H1 (cell line): Measurements from ENCODE around the gene LGR4. TPM values are rescaled to one million over a fixed set of nuclear protein-coding genes. Genes with fewer than 3 reads are reported as not detected.

ENCODE experiments used
- CTCF ChIA-PET: fragments of 300-600 bp; sonication (Branson Sonifier 250); formaldehyde crosslinking; loops from one replicate; lab custom pipeline; 2021; ENCODE audit not compliant: partially characterized antibody; lab: Charles Lee
- POLR2A ChIA-PET: fragments of 300-600 bp; sonication (Branson Sonifier 250); formaldehyde crosslinking; loops from one replicate; lab custom pipeline; 2021; ENCODE audit warnings: inconsistent platforms; ENCODE audit not compliant: partially characterized antibody; lab: Charles Lee
- DNase-seq, 2 experiments: peaks; one replicate each; pipeline versions ENCODE4 v3.0.0 to v3.0.0-alpha.2; 2010 to 2022; ENCODE audit warnings: low spot score in 2 of 2, low read depth in 1 of 2, mixed read lengths in 1 of 2
- FAIRE-seq: peaks from 2 replicates; lab custom pipeline; 2011; peaks lifted over from hg19 to GRCh38; lab: Jason Lieb, UNC
- H2AFZ ChIP-seq: 2 replicates; pipeline ENCODE4 v1.8.1; 2012; ENCODE audit warnings: low read length, inconsistent platforms
- H2AK5ac ChIP-seq: 2 replicates; pipeline ENCODE4 v1.6.1; 2013; ENCODE audit warnings: low read depth, low read length
- H2BK120ac ChIP-seq: replicated peaks from 2 replicates; pipeline ENCODE3; 2013; ENCODE audit warnings: low read depth, low read length, inconsistent platforms
- H2BK12ac ChIP-seq: 2 replicates; pipeline ENCODE4 v1.6.1; 2013; ENCODE audit warnings: low read depth, low read length
- H2BK15ac ChIP-seq: 2 replicates; pipeline ENCODE4 v1.6.1; 2013; ENCODE audit warnings: low read length
- H2BK20ac ChIP-seq: 2 replicates; pipeline ENCODE4 v1.6.1; 2013; ENCODE audit warnings: low read length
- H2BK5ac ChIP-seq: 2 replicates; pipeline ENCODE4 v1.6.1; 2013; ENCODE audit warnings: low read depth, low read length
- H3K14ac ChIP-seq: 2 replicates; pipeline ENCODE4 v1.6.1; 2013; ENCODE audit warnings: inconsistent platforms; ENCODE audit not compliant: insufficient read length
- H3K18ac ChIP-seq: 2 replicates; pipeline ENCODE4 v1.6.1; 2013; ENCODE audit warnings: low read length; ENCODE audit errors: extremely low read depth
- H3K23ac ChIP-seq: 2 replicates; pipeline ENCODE4 v1.6.1; 2013; ENCODE audit warnings: inconsistent platforms; ENCODE audit not compliant: insufficient read length
- H3K23me2 ChIP-seq: 2 replicates; pipeline ENCODE4 v1.6.1; 2013; ENCODE audit warnings: low read depth, low read length
- H3K27ac ChIP-seq: 2 replicates; pipeline ENCODE4 v1.6.1; 2011; ENCODE audit warnings: low read depth, low read length, inconsistent platforms
- H3K27me3 ChIP-seq, 4 experiments: replicated peaks in 1 of 4; 1 replicate in 1 of 4; 2 replicates in 3 of 4; pipeline versions ENCODE4 v1.6.1 to v1.8.1; 2011 to 2013; ENCODE audit warnings: low read length in 3 of 4, mild to moderate bottlenecking in 3 of 4, inconsistent platforms in 2 of 4, mixed read lengths in 2 of 4, moderate library complexity in 1 of 4; ENCODE audit not compliant: control insufficient read depth in 3 of 4, insufficient read depth in 3 of 4; ENCODE audit errors: extremely low read depth in 1 of 4
- H3K36me3 ChIP-seq, 4 experiments: 2 replicates each; pipeline versions ENCODE4 v1.6.1 to v1.8.1; 2011 to 2013; ENCODE audit warnings: mild to moderate bottlenecking in 4 of 4, low read length in 3 of 4, moderate library complexity in 2 of 4, control low read depth in 1 of 4, inconsistent platforms in 1 of 4; ENCODE audit not compliant: insufficient read depth in 4 of 4, control insufficient read depth in 2 of 4
- H3K4ac ChIP-seq: replicated peaks from 2 replicates; pipeline ENCODE3; 2013; ENCODE audit warnings: low read length, low read depth, mixed read lengths, inconsistent platforms; ENCODE audit not compliant: insufficient read length
- H3K4me1 ChIP-seq, 4 experiments: replicated peaks in 1 of 4; 1 replicate in 1 of 4; 2 replicates in 3 of 4; pipeline versions ENCODE4 v1.6.1 to v1.8.1; 2011 to 2013; ENCODE audit warnings: low read length in 3 of 4, inconsistent platforms in 2 of 4, mixed read lengths in 1 of 4; ENCODE audit not compliant: insufficient read depth in 4 of 4, control insufficient read depth in 3 of 4
- H3K4me2 ChIP-seq, 2 experiments: 2 replicates each; pipeline versions ENCODE4 v1.6.1 to v1.8.1; 2011 to 2013; ENCODE audit warnings: low read depth in 2 of 2, low read length in 2 of 2, control low read depth in 1 of 2, inconsistent platforms in 1 of 2, mild to moderate bottlenecking in 1 of 2; ENCODE audit not compliant: insufficient read depth in 1 of 2
- H3K4me3 ChIP-seq, 4 experiments: fragments of 200-600, 300-600 bp in 1 of 4; sonication (generic), shearing (Covaris generic), sonication (Bioruptor Twin) in 1 of 4; 2 replicates each; pipeline versions ENCODE4 v1.5.1 to v1.8.1; 2011 to 2016; ENCODE audit warnings: low read length in 4 of 4, low read depth in 3 of 4, control low read depth in 2 of 4, inconsistent platforms in 2 of 4, mild to moderate bottlenecking in 2 of 4, mixed read lengths in 1 of 4, moderate library complexity in 1 of 4; ENCODE audit not compliant: insufficient read depth in 2 of 4; ENCODE audit errors: extremely low read depth in 1 of 4
- H3K56ac ChIP-seq: replicated peaks from 2 replicates; pipeline ENCODE3; 2013; ENCODE audit warnings: low read depth, mild to moderate bottlenecking, mixed read lengths, low read length, inconsistent platforms; ENCODE audit not compliant: insufficient read length
- H3K79me1 ChIP-seq: 2 replicates; pipeline ENCODE4 v1.6.1; 2013; ENCODE audit warnings: low read depth, low read length, control low read depth
- H3K79me2 ChIP-seq, 2 experiments: 2 replicates each; pipeline versions ENCODE4 v1.6.1 to v1.8.1; 2012 to 2013; ENCODE audit warnings: low read length in 2 of 2, mild to moderate bottlenecking in 2 of 2, inconsistent platforms in 1 of 2; ENCODE audit not compliant: insufficient read depth in 2 of 2, control insufficient read depth in 1 of 2
- H3K9ac ChIP-seq, 4 experiments: replicated peaks in 1 of 4; 1 replicate in 1 of 4; 2 replicates in 3 of 4; pipeline versions ENCODE4 v1.6.1 to v1.8.1; 2011 to 2013; ENCODE audit warnings: low read depth in 3 of 4, low read length in 3 of 4, control low read depth in 2 of 4, mild to moderate bottlenecking in 2 of 4, moderate library complexity in 2 of 4, inconsistent platforms in 1 of 4; ENCODE audit errors: extremely low read depth in 1 of 4
- H3K9me3 ChIP-seq, 2 experiments: 2 replicates each; pipeline versions ENCODE4 v1.6.1 to v1.8.1; 2012 to 2013; ENCODE audit warnings: mild to moderate bottlenecking in 2 of 2, moderate library complexity in 2 of 2, control low read depth in 1 of 2, inconsistent platforms in 1 of 2, low read depth in 1 of 2, low read length in 1 of 2, mixed read lengths in 1 of 2; ENCODE audit not compliant: insufficient read depth in 2 of 2
- H4K20me1 ChIP-seq, 2 experiments: replicated peaks in 1 of 2; 2 replicates each; pipeline versions ENCODE3 to v1.8.1; 2011 to 2013; ENCODE audit warnings: inconsistent platforms in 2 of 2, low read length in 2 of 2, mild to moderate bottlenecking in 1 of 2; ENCODE audit not compliant: insufficient read depth in 2 of 2, control insufficient read depth in 1 of 2
- H4K5ac ChIP-seq: 2 replicates; pipeline ENCODE4 v1.6.1; 2013; ENCODE audit warnings: low read length, low read depth, mixed read lengths, inconsistent platforms; ENCODE audit not compliant: insufficient read length
- H4K8ac ChIP-seq: 2 replicates; pipeline ENCODE4 v1.8.0; 2013; ENCODE audit warnings: mild to moderate bottlenecking, moderate library complexity, low read length, inconsistent platforms; ENCODE audit not compliant: insufficient read depth; ENCODE audit errors: extremely low read depth
- H4K91ac ChIP-seq: replicated peaks from 2 replicates; pipeline ENCODE3; 2013; ENCODE audit warnings: low read length, mixed read lengths, inconsistent platforms; ENCODE audit not compliant: insufficient read length
- CREB1 ChIP-seq: IDR thresholded peaks from 2 replicates; pipeline ENCODE4 v1.6.1; 2012; ENCODE audit warnings: inconsistent platforms
- CTBP2 ChIP-seq: IDR thresholded peaks from 2 replicates; pipeline ENCODE4 v1.7.0; 2011; ENCODE audit warnings: borderline replicate concordance, mild to moderate bottlenecking, moderate library complexity, mixed read lengths, low read length; ENCODE audit not compliant: insufficient read depth, insufficient read length
- E2F6 ChIP-seq: IDR thresholded peaks from 2 replicates; pipeline ENCODE4 v1.6.1; 2012; ENCODE audit warnings: inconsistent platforms
- GABPA ChIP-seq: IDR thresholded peaks from 2 replicates; pipeline ENCODE4 v1.6.1; 2011; ENCODE audit warnings: mild to moderate bottlenecking, low read length, moderate library complexity, borderline replicate concordance; ENCODE audit not compliant: insufficient read depth
- GTF2F1 ChIP-seq: IDR thresholded peaks from 2 replicates; pipeline ENCODE4 v1.6.1; 2012; ENCODE audit warnings: low read depth, low read length, improper control_type of control experiment, borderline replicate concordance
- POLR2AphosphoS5 ChIP-seq: IDR thresholded peaks from 2 replicates; pipeline ENCODE4 v1.6.1; 2011; ENCODE audit warnings: low read depth, low read length
- SP4 ChIP-seq: IDR thresholded peaks from 2 replicates; pipeline ENCODE4 v1.6.1; 2012; ENCODE audit warnings: low read length, inconsistent platforms
- TEAD4 ChIP-seq: IDR thresholded peaks from 2 replicates; pipeline ENCODE4 v1.6.1; 2012; ENCODE audit warnings: low read depth, low read length, inconsistent platforms, mixed read lengths
- WGBS, 2 experiments: shearing (Covaris generic) in 1 of 2; methylation state at CpG; one replicate each; pipeline versions ENCODE4 v1.1.6 to v1.1.7; 2013 to 2015; ENCODE audit warnings: low lambda C conversion rate in 2 of 2, mixed read lengths in 2 of 2, inconsistent platforms in 1 of 2, low coverage in 1 of 2, missing lambda C conversion rate in 1 of 2; ENCODE audit not compliant: insufficient replicate concordance in 2 of 2, insufficient coverage in 1 of 2, insufficient read length in 1 of 2; ENCODE audit errors: extremely low coverage in 1 of 2, missing lambda C conversion rate in 1 of 2; 5-methylcytosine and 5-hydroxymethylcytosine counted together
- polyA plus RNA-seq, 7 experiments: library from polyadenylated mRNA; depleted of rRNA in 3 of 7; stranded (reverse) in 5 of 7; unstranded in 2 of 7; fragments of >200 nt in 5 of 7; fragments of 200-250 nt in 2 of 7; gene quantifications; 1 replicate in 5 of 7; 2 replicates in 1 of 7; 4 replicates in 1 of 7; pipeline versions ENCODE4 v1.2.1 to v1.2.3, GENCODE V29; 2011 to 2013; ENCODE audit warnings: missing spikeins in 2 of 7, mixed read lengths in 2 of 7
- total RNA-seq: library from RNA; stranded (reverse); fragmentation: NEBNext Ultra II Directional; extraction: Animal tissue kit (Norgen Biotek cat#: 25700); gene quantifications from 2 replicates; pipeline ENCODE4 v1.2.1, GENCODE V29; 2021

LGR4 gene
- total and polyA plus RNA-seq, 2 of the 8 experiments (the other 6 are each of a cell fraction or from before 2014, with no cell fraction given) = 26.6 to 61.7 TPM

- 85% methylated on average over 4 of the region's 4 CpGs; no CpG with 5 or more reads in 1 of the 2 experiments for WGBS, 2 experiments
- Histone ChIP-seq H3K79me1 (peaks cover 8% of the 10 kb centered on the region; the same call in 1 of the 2 replicates), H3K27ac (no peak overlapping the region), H3K36me3 (peaks cover 0 to 32% (median 0%) of the 10 kb centered on the region in 4 experiments; a peak in 2 of 8 replicates), H2BK20ac (no peak overlapping the region), H3K23ac (no peak overlapping the region), H3K4me3 (no peak overlapping the region), H4K8ac (no peak overlapping the region), H3K14ac (no peak overlapping the region), H4K20me1 (peaks cover 8 to 10% of the 10 kb centered on the region in 2 experiments), H3K4me1 (peaks cover 4 to 25% (median 23%) of the 10 kb centered on the region in 4 experiments; a peak in 6 of 7 replicates), H3K9ac (peak overlapping the region in 1 of 4 experiments; percentile 34; a peak in 1 of 7 replicates), H2BK5ac (no peak overlapping the region), H4K5ac (no peak overlapping the region), H3K18ac (no peak overlapping the region), H3K4me2 (no peak overlapping the region), H3K4ac (no peak overlapping the region), H4K91ac (no peak overlapping the region), H2AFZ (no peak overlapping the region), H3K23me2 (no peaks in the 10 kb centered on the region; the same call in 1 of the 2 replicates), H2AK5ac (no peak overlapping the region), H3K9me3 (no peaks in the 10 kb centered on the region), H3K27me3 (no peaks in the 10 kb centered on the region), H2BK15ac (no peak overlapping the region), H2BK120ac (no peak overlapping the region), H3K79me2 (peaks cover 1 to 44% of the 10 kb centered on the region in 2 experiments; a peak in 3 of 4 replicates), H3K56ac (no peak overlapping the region), H2BK12ac (no peak overlapping the region)
- ChIA-PET POLR2A (interaction anchor here (0.7 to 1.0 kb wide), 2 partner anchors 80 to 159 kb away, joined by 3 read pairs; partner anchors contain the start of gene LGR4), CTCF (interaction anchor here (1.1 to 2.1 kb wide), 6 partner anchors 14 to 107 kb away, joined by 3 to 8 read pairs (median 5); no protein-coding TSS in a partner anchor)
- DNase-seq (no peak), FAIRE-seq (no peak)
- TF ChIP-seq GABPA = no peak
- no peak for TF ChIP-seq TEAD4
- no peak for TF ChIP-seq E2F6
- no peak for TF ChIP-seq CREB1
- no peak for TF ChIP-seq CTBP2
- TF ChIP-seq GTF2F1 = no peak
- no peak for TF ChIP-seq SP4
- TF ChIP-seq POLR2AphosphoS5 = no peak
These were observed 80.1 kb downstream of the LGR4 start for GRCh38 chr11:27392278-27393114.
